ENCODE data around the gene EPB41L4A.

Gene EPB41L4A

GRCh38 chr5:112257976-112258375, 161.1 kb downstream of the EPB41L4A start:
- DNase-seq (ENCODE audit: low read depth) = no peak
- H3K4me3 ChIP-seq (ENCODE audit: control insufficient read depth, low read depth, low read length) = no peak overlapping the region
- no peak for TF ChIP-seq CTCF (conservative IDR thresholded peaks at IDR 0.05; ENCODE audit: control insufficient read depth, insufficient read depth, low read depth, low read length)

GRCh38 chr5:112257005-112257404, 162.1 kb downstream of the EPB41L4A start:
- no peak overlapping the region for H3K4me3 ChIP-seq (ENCODE audit: control insufficient read depth, low read depth, low read length)
- no peak for TF ChIP-seq CTCF (conservative IDR thresholded peaks at IDR 0.05; ENCODE audit: control insufficient read depth, insufficient read depth, low read depth, low read length)
- no peak for DNase-seq (ENCODE audit: low read depth)

- DNase-seq (ENCODE audit: low read depth) = peak; percentile 14
These were observed 164.8 kb downstream of the EPB41L4A start for GRCh38 chr5:112254303-112254702.

GRCh38 chr5:112253478-112254250, 165.4 kb downstream of the EPB41L4A start:
- DNase-seq (ENCODE audit: low read depth) = peak; percentile 86
- no peak for TF ChIP-seq CTCF (conservative IDR thresholded peaks at IDR 0.05; ENCODE audit: control insufficient read depth, insufficient read depth, low read depth, low read length)
- H3K4me3 ChIP-seq (ENCODE audit: control insufficient read depth, low read depth, low read length) = no peak overlapping the region

More at GRCh38 chr5:112254303-112254702, 164.8 kb downstream of the EPB41L4A start:
- H3K4me3 ChIP-seq (ENCODE audit: control insufficient read depth, low read depth, low read length) = no peak overlapping the region
- no peak for TF ChIP-seq CTCF (conservative IDR thresholded peaks at IDR 0.05; ENCODE audit: control insufficient read depth, insufficient read depth, low read depth, low read length)

GRCh38 chr5:112250551-112250950, 168.5 kb downstream of the EPB41L4A start:
- DNase-seq (ENCODE audit: low read depth) = no peak
- no peak for TF ChIP-seq CTCF (conservative IDR thresholded peaks at IDR 0.05; ENCODE audit: control insufficient read depth, insufficient read depth, low read depth, low read length)
- no peak overlapping the region for H3K4me3 ChIP-seq (ENCODE audit: control insufficient read depth, low read depth, low read length)

GRCh38 chr5:112248623-112249022, 170.5 kb downstream of the EPB41L4A start:
- no peak for TF ChIP-seq CTCF (conservative IDR thresholded peaks at IDR 0.05; ENCODE audit: control insufficient read depth, insufficient read depth, low read depth, low read length)
- no peak overlapping the region for H3K4me3 ChIP-seq (ENCODE audit: control insufficient read depth, low read depth, low read length)
- no peak for DNase-seq (ENCODE audit: low read depth)
